Measurements from ENCODE around the gene ATP2B2. TPM values are rescaled to one million over a fixed set of nuclear protein-coding genes. Genes with fewer than 3 reads are reported as not detected.

Gene ATP2B2
- total and polyA plus RNA-seq, 10 of the 15 experiments (the other 5 are each of a cell fraction or from before 2014, with no cell fraction given) = 0.04 TPM; not detected in 9

- TF ChIP-seq BHLHE40 (IDR thresholded peaks at IDR 0.05; ENCODE audit: borderline replicate concordance in 1 of 2, low read depth in 2 of 2, low read length in 1 of 2) = no peak
- no peak for TF ChIP-seq SIN3A (IDR thresholded peaks at IDR 0.05; ENCODE audit: low read depth, low read length)
Observed at GRCh38 chr3:10328460-10329071, 176.8 kb downstream of the ATP2B2 start (continued).

DNA sequence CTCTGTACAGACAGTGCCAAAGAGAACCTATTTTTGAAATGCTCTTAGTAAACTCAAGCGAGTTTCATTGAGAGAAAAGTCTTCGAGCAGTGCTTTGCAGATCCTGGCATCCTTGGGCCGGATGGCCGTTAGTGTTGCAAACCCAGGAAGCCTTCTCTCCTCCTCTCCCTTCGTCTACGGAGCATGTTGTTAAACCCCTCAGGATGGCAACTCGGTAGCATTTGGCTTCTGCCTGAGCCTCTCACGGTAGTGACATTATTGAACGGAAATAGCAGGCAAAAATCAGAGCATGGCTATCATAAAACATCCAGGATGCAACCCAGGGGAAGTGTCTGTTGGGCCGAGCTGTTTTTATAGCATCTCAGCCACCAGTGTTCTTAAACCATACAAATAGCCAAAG, 177.8 kb downstream of the ATP2B2 start:
- Histone ChIP-seq H3K27me3 (replicated peaks in 1 of 2; ENCODE audit: control insufficient read depth in 2 of 2, insufficient read depth in 2 of 2, low read length in 1 of 2) (peaks cover 3 to 11% of the 10 kb centered on the region in 2 experiments; a peak in 3 of 4 replicates), H3K4me3 (no peak overlapping the region), H3K4me2 (ENCODE audit: control insufficient read depth, insufficient read depth) (no peak overlapping the region), H3K9me3 (replicated peaks; ENCODE audit: control insufficient read depth, insufficient read depth, low read length) (no peaks in the 10 kb centered on the region), H2AFZ (ENCODE audit: control insufficient read depth, low read depth, low read length) (no peak overlapping the region), H3K27ac (ENCODE audit: control insufficient read depth, insufficient read depth) (no peak overlapping the region), H3K4me1 (ENCODE audit: control insufficient read depth, insufficient read depth, low read length) (no peaks in the 10 kb centered on the region), H3K79me2 (ENCODE audit: control insufficient read depth, insufficient read depth, low read length) (no peaks in the 10 kb centered on the region), H3K36me3 (ENCODE audit: control insufficient read depth in 2 of 2, insufficient read depth in 2 of 2, low read length in 1 of 2) (no peaks in the 10 kb centered on the region), H3K9ac (ENCODE audit: control insufficient read depth, insufficient read depth, low read length) (no peak overlapping the region), H4K20me1 (ENCODE audit: control insufficient read depth, insufficient read depth) (no peaks in the 10 kb centered on the region)
- ATAC-seq (no peak), FAIRE-seq (no peak), DNase-seq (ENCODE audit: low read depth, low spot score) (no peak)
- CTCF ChIA-PET = no interaction called here
- SMC1A ChIA-PET (ENCODE audit: uncharacterized antibody, unreplicated experiment) = no interaction called here
- RAD21 ChIA-PET (ENCODE audit: unreplicated experiment) = no interaction called here
- TF ChIP-seq POLR2AphosphoS5 (IDR thresholded peaks at IDR 0.05; ENCODE audit: low read length) (no peak), ZNF207 (IDR thresholded peaks at IDR 0.05; ENCODE audit: borderline replicate concordance) (no peak), HCFC1 (IDR thresholded peaks at IDR 0.05; ENCODE audit: low read length) (no peak), SREBF2 (IDR thresholded peaks at IDR 0.05; ENCODE audit: low read length) (no peak), POU2F2 (IDR thresholded peaks at IDR 0.05; ENCODE audit: borderline replicate concordance, low read depth, low read length) (no peak)
- TF ChIP-seq, protein P1, sequence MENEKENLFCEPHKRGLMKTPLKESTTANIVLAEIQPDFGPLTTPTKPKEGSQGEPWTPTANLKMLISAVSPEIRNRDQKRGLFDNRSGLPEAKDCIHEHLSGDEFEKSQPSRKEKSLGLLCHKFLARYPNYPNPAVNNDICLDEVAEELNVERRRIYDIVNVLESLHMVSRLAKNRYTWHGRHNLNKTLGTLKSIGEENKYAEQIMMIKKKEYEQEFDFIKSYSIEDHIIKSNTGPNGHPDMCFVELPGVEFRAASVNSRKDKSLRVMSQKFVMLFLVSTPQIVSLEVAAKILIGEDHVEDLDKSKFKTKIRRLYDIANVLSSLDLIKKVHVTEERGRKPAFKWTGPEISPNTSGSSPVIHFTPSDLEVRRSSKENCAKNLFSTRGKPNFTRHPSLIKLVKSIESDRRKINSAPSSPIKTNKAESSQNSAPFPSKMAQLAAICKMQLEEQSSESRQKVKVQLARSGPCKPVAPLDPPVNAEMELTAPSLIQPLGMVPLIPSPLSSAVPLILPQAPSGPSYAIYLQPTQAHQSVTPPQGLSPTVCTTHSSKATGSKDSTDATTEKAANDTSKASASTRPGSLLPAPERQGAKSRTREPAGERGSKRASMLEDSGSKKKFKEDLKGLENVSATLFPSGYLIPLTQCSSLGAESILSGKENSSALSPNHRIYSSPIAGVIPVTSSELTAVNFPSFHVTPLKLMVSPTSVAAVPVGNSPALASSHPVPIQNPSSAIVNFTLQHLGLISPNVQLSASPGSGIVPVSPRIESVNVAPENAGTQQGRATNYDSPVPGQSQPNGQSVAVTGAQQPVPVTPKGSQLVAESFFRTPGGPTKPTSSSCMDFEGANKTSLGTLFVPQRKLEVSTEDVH (IDR thresholded peaks at IDR 0.05; ENCODE audit: low read depth, partially characterized antibody) = no peak
- POLR2A ChIA-PET = no interaction called here
- intact Hi-C loops (cut with micrococcal nuclease; ENCODE audit: unreplicated experiment) (loop anchor here (10.0 kb wide), 1 partner anchor 393 kb away; the partner anchor contains the start of gene CRELD1), in situ Hi-C loops (cut with MboI) (no loop called here)
- WGBS (ENCODE audit: insufficient coverage, insufficient replicate concordance, low lambda C conversion rate, missing lambda C conversion rate) = 45% methylated on average over 10 of the region's 10 CpGs
- BruUV-seq (replicated peaks) = no TSS peak
